HG03521 (cell line): Measurements from ENCODE around the gene SVIL.
A peak's percentile ranks its signal among the peaks of the same experiment; 100 is the strongest.

ENCODE experiments used
- ATAC-seq: cut with Tn5 transposase; IDR thresholded peaks from one replicate; pipeline ENCODE4 v1.9.1; 2021; ENCODE audit warnings: mild to moderate bottlenecking, moderate library complexity; ENCODE audit not compliant: unreplicated experiment

The SVIL gene, protein sequence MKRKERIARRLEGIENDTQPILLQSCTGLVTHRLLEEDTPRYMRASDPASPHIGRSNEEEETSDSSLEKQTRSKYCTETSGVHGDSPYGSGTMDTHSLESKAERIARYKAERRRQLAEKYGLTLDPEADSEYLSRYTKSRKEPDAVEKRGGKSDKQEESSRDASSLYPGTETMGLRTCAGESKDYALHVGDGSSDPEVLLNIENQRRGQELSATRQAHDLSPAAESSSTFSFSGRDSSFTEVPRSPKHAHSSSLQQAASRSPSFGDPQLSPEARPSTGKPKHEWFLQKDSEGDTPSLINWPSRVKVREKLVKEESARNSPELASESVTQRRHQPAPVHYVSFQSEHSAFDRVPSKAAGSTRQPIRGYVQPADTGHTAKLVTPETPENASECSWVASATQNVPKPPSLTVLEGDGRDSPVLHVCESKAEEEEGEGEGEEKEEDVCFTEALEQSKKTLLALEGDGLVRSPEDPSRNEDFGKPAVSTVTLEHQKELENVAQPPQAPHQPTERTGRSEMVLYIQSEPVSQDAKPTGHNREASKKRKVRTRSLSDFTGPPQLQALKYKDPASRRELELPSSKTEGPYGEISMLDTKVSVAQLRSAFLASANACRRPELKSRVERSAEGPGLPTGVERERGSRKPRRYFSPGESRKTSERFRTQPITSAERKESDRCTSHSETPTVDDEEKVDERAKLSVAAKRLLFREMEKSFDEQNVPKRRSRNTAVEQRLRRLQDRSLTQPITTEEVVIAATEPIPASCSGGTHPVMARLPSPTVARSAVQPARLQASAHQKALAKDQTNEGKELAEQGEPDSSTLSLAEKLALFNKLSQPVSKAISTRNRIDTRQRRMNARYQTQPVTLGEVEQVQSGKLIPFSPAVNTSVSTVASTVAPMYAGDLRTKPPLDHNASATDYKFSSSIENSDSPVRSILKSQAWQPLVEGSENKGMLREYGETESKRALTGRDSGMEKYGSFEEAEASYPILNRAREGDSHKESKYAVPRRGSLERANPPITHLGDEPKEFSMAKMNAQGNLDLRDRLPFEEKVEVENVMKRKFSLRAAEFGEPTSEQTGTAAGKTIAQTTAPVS (N-terminal part only)

DNA sequence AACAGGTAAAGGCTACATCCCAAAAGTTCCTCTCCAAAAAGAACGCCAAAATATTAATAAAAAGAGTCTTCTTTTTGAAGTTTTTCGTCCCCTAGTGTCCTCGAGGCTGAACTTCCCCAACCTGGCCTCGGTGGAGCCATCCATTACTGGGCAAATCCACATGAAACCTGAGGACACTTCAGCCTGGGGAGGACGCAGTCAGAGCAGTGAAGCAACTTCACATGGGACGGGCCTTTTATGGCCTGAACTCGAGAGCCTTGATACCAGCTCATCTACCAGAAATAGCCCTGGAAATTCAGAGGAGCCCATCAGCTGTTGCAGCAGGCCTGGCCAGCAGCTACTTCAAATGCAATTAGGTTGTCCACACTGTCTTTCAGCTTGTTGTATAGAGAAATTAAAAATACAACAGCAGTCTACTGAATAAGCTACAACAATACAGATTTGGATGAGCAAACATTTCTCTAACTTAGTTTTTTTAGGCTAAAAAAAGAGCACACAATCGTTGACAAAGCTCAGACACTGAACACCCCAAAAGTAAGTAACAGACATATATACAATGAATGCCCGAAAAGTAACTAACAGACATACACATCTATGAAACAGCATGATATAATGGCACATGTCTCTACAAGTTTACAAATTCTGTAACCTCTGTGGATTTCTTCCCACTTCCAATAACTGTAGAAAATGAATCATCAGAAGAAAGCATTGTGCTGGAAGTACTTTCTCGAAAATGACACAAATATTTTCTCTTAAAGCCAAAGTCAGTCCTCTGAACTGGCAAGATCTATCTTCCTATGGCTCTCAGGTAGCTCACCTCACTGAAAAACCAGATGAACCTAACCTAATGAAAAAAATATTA, at the start of gene SVIL:
TSS of gene SVIL (minus strand) at position 208 of the 862 bp plus-strand sequence. CDS start 79,913 bp downstream, outside the sequence.
- ATAC-seq: no peak

DNA sequence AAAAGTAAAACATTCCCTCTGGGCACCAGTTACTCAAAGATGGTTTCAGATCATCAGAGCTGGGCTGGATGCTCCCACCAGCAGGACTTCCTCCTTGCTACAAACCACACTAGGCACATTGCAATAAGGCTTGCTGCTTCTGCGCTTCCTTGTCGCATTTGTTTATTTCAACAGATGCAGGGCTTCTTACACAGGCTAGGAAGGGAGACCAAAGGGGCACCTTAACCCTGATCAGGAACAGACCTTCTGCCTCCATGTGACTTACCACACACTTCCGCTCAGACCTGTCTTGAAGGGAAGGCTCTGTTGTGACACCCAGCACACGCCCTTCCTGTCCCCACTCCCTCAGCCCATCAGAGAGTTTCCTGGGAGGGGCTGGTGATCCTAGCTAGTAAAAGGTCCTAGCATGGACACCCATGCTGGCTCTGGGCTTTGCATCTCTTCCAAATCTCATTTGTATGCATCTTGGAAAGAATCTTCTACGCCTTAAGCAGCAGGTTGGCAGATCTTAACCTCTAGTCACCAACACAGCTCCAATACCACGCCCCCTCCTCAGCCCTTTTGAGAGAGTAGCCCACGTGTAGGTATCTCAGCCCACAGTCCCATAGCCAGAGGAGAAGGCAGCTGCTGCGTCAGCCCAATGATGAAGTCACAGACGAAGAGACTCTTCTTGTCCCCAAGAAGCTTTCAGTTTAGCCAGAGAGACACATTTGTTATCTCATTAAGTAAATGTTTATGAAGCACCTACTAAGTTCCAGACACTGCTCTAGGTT, 47.1 kb upstream of the SVIL start:
- ATAC-seq: no peak

DNA sequence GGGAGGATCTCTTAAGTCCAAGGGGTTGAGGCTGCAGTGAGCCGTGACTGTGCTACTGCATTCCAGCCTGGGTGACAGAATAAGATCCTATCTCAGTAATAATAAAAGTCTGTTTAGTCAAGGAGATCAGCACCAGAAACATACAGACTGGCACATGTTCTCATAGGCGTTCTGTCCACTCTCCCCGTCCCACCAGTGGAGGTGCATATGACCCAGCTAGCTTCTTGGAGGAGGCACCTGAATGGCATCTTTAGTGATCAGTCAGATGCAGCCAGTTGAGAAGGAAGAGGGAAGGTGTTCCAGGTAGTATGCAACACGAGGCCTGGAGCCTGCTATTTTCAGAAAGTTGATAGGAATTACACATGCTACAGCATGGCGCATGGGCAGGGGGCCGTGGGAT, 45.3 kb upstream of the SVIL start:
- no peak for ATAC-seq

DNA sequence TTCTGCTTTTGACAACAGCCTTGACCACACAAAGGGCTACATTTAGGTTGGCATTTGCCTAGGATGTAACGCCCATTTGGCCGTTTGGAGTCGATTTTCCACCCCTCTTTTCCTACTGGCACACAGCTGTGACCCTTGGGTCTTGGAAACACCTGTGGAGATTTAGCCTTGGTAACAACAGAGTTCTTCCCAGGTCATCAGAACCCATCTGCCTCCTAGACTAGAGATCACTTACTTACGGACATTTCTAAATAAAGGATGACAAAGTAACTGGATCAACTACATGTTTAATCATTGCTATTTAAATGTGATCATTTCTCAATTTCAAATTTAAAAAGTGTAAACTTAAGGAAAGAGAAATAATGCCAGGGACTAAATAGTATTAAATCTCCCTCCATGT, 42.0 kb upstream of the SVIL start:
- ATAC-seq: no peak

DNA sequence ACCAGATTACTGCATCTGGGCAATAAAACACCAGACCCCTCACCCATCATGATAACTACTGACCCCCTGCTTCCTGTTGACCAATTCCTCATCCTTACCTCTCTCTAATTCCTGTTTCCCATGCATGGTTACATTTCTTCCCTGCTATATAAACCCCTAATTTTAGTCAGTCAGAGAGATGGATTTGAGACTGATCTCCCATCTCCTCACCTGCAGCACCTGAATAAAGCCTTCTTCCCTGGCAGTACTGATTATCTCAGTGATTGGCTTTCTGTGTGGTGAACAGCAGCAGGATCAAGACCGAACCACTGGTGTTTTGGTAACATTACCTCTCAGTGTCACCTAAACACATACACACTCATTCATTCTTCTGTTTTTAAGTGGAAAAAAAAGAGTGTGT, 41.2 kb upstream of the SVIL start:
- no peak for ATAC-seq

DNA sequence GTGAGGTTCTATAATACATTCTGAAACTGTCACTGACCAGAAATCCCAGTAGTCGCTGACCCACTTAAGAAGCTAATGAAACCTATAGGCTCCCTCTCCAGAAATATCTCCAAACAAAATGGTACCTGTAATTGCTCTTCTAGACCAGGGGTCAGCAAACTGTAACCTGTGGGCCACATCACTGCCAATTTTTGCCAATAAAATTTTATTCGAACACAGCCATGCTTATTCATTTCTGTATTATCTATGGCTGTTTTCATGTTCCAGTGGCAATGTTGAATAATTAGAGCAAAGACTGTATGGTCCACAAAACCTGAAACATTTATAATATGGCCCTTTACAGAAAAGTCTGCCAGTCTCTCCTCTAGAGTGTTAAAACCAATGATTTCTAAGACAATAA, 37.2 kb upstream of the SVIL start:
- ATAC-seq: no peak

DNA sequence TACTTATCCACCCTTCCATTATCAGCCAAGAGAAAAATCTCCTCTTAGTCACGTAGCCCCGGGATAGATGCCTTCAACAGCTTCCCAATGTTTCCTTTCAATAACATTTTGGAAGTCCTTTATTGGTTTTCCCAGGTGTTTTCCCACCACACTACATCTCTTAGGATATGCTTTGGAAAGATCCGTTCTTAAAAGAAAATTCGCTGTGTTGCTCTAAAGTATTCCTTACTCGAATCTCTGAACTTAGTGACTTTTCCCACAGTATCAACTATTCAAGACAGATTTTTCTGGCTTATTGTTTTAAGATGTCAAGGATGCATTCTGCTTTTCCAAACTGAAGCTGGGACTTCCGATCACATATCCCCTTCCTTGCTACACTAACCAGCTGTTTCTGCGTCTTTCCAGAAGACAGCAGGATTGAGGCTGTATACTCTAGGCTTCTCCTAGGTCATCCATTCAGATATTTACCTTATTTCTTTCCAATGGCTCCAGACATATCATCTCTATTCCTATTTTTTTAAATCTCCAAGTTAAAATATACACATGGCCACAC, 36.5 kb upstream of the SVIL start:
- ATAC-seq: no peak

DNA sequence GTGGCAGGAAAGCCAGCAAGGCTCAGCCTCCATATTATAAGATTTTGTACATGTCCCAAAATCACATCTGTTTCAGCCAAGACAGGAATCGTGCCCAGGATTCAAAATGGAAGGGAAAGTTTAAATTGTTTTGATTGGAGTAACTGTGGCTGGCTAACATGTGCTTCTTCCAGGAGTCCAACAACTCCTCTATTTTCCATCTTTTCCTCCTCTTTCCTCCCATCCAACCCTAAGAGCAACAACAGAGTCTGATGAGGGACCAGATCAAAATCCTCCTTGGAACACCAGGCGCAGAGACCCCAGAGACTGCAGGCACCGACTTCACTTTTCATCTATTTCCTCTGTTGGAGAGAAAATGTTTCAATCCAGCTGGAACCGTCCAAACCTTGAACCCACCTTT, 36.0 kb upstream of the SVIL start:
- no peak for ATAC-seq

DNA sequence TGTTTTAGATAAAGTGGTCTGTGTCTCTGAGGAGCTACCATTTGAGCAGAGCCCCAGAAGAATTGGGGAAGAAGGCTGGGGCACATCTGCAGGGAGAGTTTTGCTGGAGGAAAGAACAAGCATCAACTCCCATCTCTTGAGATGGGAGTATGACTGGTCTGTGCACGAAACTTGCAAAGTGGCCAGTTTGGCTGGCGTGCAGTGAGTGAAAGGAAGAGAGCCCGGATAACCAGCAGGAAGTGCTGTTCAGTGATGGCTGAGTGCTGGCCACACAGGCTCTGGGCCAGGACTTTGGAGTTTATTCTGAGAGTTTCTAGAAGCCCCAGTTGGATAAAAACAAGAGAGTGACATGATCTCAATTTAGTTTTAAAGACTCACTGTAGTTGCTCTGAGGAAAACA, 34.4 kb upstream of the SVIL start:
- ATAC-seq: no peak

DNA sequence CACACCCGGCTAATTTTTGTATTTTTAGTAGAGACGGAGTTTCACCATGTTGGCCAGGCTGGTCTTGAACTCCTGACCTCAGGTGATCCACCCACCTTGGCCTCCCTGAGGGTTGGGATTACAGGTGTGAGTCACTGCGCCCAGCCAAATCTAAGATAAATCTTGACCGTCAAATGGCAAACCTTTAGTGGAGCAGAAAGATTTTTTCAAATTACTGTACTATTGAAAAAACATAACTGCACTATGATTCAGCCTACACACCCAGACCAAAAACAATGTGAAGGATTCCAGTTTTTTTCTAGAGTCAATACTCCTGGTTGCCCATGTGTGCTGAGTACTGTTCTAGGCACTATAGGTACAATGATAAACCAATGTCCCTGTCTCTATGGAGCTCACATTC, 33.9 kb upstream of the SVIL start:
- ATAC-seq: no peak

DNA sequence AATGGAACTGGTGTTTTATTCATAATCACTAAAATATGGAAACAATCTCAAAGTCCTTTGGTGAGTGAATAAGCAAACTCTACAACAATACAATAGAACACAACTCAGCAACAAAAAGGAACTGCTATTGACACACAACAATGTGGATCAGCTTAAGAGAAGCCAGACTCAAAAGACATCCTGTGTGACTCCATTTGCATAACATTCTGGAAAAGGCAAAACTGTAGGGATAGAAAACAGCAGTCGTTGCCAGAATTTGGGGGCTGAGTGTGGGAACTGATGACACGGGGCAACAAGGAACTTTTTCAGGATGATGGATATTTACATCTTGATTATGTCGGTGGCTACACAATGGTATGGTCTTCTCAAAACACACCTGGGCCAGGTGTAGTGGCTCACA, 32.4 kb upstream of the SVIL start:
- no peak for ATAC-seq

DNA sequence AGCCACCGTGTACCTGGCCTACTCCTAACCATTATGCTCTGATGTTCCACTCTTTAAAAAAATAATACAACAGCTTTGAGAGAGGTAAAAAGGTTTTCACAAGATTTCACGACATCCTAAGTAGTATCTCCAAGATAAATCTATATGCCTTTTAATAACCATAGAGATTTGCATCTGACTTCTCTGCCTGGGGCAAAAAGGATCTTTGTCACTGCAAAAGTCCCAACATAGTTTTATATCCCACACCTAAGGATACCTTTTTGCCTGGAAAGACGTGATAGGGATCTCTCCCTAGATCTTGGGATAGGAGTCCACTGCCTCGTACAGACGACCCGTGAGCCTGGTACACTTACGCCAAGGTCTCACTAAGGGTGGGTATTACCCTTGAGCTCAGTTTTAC, 31.4 kb upstream of the SVIL start:
- ATAC-seq: no peak

DNA sequence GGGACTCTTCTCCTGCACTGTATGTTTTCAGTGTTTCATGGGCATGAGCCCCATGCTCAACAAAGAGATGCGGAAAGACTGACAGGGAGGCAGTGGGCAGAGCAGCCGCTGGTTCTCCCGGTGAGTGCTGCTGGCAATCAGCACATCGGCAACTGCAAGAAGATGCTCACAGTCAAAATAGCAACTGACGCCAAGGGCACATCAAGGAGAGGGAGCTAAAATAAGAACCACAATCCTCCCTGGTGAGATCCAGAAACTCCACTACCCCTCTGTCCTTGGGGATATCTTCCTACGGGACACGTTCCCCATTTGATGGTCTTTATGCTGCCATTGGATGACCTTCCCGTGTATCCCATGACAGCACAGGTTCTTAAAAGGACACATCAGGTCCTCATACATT, 28.9 kb upstream of the SVIL start:
- no peak for ATAC-seq

DNA sequence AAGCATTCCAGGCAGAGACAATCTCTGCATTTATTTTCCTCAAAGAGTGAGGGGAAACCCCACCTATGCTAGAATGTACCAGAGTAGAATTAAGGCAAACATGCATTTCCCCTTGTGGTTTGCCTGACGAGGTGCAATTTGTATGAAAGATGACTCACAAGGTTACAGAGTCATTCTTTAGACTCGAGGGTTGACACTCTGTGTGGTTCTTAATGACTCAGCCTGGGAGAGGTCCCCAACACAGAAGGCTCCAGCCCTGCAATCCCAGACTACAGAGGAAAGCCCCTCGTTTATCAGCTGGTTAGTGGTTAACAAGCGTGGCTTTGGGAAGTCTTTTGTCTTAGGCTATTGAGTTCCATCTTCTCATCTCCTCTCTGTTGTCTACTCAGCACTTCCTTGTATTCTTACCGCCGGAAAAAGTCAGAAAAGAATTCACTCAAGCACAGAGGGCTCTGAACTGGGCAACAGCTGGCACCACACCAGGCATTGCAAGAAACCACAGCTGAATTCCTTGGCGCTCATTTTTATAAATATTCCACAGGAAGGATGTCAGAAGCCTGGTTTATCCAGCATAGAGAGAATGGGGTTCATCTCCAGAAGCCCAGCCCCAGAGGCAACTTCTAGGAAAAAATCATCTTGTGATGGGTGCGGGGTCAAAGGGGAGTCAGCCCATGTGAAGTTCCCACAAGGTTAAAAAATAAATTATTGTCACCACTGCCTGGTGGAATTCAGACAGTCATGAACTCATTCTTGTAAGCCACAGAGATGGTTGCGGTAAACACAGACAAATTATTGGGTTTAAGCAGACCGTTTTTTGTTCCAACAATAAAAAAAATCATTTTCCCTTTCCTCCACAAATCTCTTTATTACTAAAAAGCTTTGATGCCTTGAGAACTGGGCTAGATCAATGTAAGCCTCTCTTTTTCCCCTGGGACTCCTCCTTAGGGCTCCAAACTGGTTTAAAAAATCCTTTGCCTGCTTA, 24.5 kb upstream of the SVIL start:
- ATAC-seq: peak; percentile 97

DNA sequence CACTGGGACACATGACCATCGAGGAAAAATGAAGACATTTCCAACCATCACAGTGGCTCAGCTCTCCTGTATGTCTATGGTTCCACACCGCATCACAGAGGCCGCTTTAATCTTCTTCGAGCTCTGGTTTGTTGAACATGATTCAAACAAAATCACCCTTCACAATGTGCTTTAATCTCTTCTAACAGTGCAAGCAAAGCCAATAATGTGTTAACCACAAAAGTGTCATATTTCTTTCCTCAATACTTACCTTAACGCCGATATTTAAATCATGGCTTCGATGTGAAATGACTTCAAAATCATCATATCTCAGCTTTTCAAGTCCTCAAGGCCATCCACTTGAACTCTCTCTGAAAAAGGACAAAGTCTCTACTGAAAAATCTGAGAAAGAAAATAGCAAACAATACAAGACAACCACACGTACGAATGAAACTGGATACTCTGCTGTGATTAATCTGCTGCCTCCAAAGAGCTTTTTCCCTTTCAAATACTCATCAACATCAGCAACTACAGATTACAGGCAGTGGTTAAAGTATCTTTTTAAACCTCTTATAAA, 23.0 kb upstream of the SVIL start:
- no peak for ATAC-seq

DNA sequence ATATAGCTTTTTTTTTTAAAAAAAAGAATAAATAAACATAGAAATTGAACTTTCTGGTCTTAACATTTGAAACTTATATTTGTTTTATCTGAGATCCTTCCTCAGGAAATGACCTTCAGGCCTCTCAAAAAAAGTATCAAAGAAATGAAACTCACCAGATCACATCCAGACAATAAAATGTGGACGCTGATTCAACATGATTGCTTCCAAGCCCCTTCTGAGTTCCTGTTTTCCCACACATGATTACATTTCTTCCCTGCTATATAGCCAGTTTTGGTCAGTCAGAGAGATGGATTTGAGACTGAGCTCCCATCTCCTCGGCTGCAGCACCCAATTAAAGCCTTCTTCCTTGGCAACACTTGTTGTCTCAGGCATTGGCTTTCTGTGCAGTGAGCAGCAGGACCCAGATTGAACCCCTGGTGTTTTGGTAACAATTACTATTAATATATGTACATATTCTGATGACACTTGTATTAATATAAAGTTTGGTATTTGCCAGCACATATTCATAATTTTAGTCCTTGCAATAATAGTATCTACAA, 21.8 kb upstream of the SVIL start:
- no peak for ATAC-seq

DNA sequence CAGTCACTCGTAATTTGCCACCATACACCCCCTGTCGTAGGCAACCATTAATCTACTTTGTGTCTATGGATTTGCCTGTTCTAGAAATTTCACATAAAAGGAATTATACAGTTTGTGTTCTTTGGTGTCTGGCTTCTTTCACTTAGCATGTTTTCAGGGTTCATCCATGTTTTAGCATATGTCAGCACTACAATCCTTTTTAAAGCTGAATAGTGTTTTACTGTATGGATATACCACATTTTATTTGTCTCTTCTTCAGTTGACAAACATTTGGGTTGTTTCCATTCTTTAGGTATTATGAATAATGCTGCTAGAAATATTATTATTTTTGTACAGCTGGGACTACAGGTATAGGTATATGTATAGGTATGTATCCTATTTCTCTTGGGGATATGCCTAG, 17.4 kb upstream of the SVIL start:
- no peak for ATAC-seq

DNA sequence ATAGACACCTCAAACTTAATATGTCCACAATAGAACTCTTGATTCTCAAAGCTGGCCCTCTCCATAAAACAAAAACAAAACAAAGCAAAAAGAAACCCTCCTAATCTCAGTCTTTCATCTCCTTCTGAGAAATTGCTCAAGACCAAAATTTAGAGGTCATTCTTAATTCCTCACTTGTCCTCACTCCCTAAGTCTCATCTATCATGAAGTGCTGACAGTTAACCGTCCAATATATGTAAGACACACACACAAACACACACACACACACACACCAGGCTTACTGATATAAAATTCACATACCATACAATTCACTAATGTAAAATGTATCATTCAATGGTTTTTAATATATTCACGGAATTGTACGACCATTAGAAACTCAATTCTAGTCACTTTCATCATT, 17.0 kb upstream of the SVIL start:
- ATAC-seq: no peak
